HCT116 (cell line): Measurements from ENCODE around the gene HPRT1. TPM values are rescaled to one million over a fixed set of nuclear protein-coding genes. Genes with fewer than 3 reads are reported as not detected.

Experiments used
- ATAC-seq: fragments of 200-7000 bp; cut with Tn5 transposase; 2 replicates; pipeline ENCODE4 v1.9.1; 2020; ENCODE audit warnings: mild to moderate bottlenecking, moderate library complexity
- BruUV-seq: library from RNA; stranded (reverse); fragments of 400-500 nt; replicated peaks from 2 replicates; lab custom pipeline; 2021; lab: Mats Ljungman, UMichigan
- CTCF ChIA-PET: fragments of 300-600 bp; sonication (Branson Sonifier 250); formaldehyde crosslinking; loops from one replicate; lab custom pipeline; 2021; ENCODE audit warnings: antibody characterized with exemption; lab: Charles Lee
- POLR2A ChIA-PET: fragments of 300-600, 350-600 bp; sonication (Branson Sonifier 250); formaldehyde crosslinking; loops from one replicate; lab custom pipeline; 2021; ENCODE audit warnings: antibody characterized with exemption; lab: Charles Lee
- RAD21 ChIA-PET, 2 experiments: fragments of 300-600 bp; sonication (Branson Sonifier 250); formaldehyde crosslinking; loops; one replicate each; lab custom pipeline; 2023; ENCODE audit warnings: low total read pairs in 2 of 2; ENCODE audit not compliant: uncharacterized antibody in 2 of 2, unreplicated experiment in 2 of 2, low non-redundant PET in 1 of 2; lab: Charles Lee
- DNase-seq: peaks from one replicate; pipeline ENCODE4 v3.0.0-alpha.2; 2010; ENCODE audit warnings: low read depth, low spot score
- H2AFZ ChIP-seq: fragments of 200-600 bp; shearing (Covaris generic), sonication (generic); 2 replicates; pipeline ENCODE4 v1.6.1; 2017; ENCODE audit warnings: low read depth, mixed run types, mixed read lengths, antibody characterized with exemption, low read length; ENCODE audit not compliant: poor library complexity, severe bottlenecking
- H3K27ac ChIP-seq: 2 replicates; pipeline ENCODE4 v1.5.1; 2012; ENCODE audit warnings: low read depth, low read length
- H3K27me3 ChIP-seq: fragments of 200-600 bp; sonication (generic); 2 replicates; pipeline ENCODE4 v1.6.1; 2016; ENCODE audit warnings: mixed run types, low read length, mixed read lengths; ENCODE audit not compliant: insufficient read depth
- H3K36me3 ChIP-seq, 2 experiments: fragments of 200-500 bp in 1 of 2; fragments of 200-600 bp in 1 of 2; sonication (Bioruptor generic) in 1 of 2; sonication (generic) in 1 of 2; 2 replicates each; pipeline versions ENCODE4 v1.5.1 to v1.6.1; 2014 to 2016; ENCODE audit warnings: low read length in 2 of 2, inconsistent platforms in 1 of 2, mixed read lengths in 1 of 2, mixed run types in 1 of 2; ENCODE audit not compliant: insufficient read depth in 2 of 2, control insufficient read depth in 1 of 2
- H3K4me1 ChIP-seq, 2 experiments: fragments of 200-600 bp in 1 of 2; sonication (generic) in 1 of 2; 2 replicates each; pipeline versions ENCODE4 v1.5.1 to v1.6.1; 2012 to 2017; ENCODE audit warnings: low read length in 2 of 2, inconsistent platforms in 1 of 2, mild to moderate bottlenecking in 1 of 2, mixed read lengths in 1 of 2, mixed run types in 1 of 2, moderate library complexity in 1 of 2; ENCODE audit not compliant: insufficient read depth in 2 of 2, control insufficient read depth in 1 of 2
- H3K4me2 ChIP-seq: fragments of 200-600 bp; sonication (generic); 2 replicates; pipeline ENCODE4 v1.6.1; 2017; ENCODE audit warnings: mixed run types, low read length, mixed read lengths
- H3K4me3 ChIP-seq, 2 experiments: fragments of 200-600 bp in 1 of 2; sonication (generic) in 1 of 2; replicated peaks in 1 of 2; 2 replicates each; pipeline ENCODE4 v1.5.1; 2011 to 2016; ENCODE audit warnings: low read length in 2 of 2, control low read depth in 1 of 2, low read depth in 1 of 2, mild to moderate bottlenecking in 1 of 2, mixed read lengths in 1 of 2, mixed run types in 1 of 2
- H3K79me2 ChIP-seq: fragments of 200-600 bp; sonication (generic); 2 replicates; pipeline ENCODE4 v1.6.1; 2017; ENCODE audit warnings: mild to moderate bottlenecking, mixed run types, low read length, moderate library complexity, mixed read lengths; ENCODE audit not compliant: insufficient read depth
- H3K9ac ChIP-seq: fragments of 200-600 bp; sonication (generic); 2 replicates; pipeline ENCODE4 v1.6.1; 2016; ENCODE audit warnings: low read length, mixed read lengths
- H3K9me2 ChIP-seq: fragments of 200-600 bp; sonication (generic), shearing (Covaris generic); 2 replicates; pipeline ENCODE4 v1.6.1; 2017; ENCODE audit warnings: mixed run types, mild to moderate bottlenecking, moderate library complexity; ENCODE audit not compliant: insufficient read depth
- H3K9me3 ChIP-seq, 2 experiments: fragments of 200-500 bp in 1 of 2; fragments of 200-600 bp in 1 of 2; sonication (Bioruptor generic) in 1 of 2; sonication (generic) in 1 of 2; 2 replicates each; pipeline ENCODE4 v1.6.1; 2014 to 2017; ENCODE audit warnings: low read length in 2 of 2, mixed read lengths in 2 of 2, inconsistent platforms in 1 of 2, low read depth in 1 of 2, mild to moderate bottlenecking in 1 of 2, mixed run types in 1 of 2, moderate library complexity in 1 of 2; ENCODE audit not compliant: control insufficient read depth in 1 of 2, insufficient read depth in 1 of 2
- H4K20me1 ChIP-seq: fragments of 200-600 bp; sonication (generic), shearing (Covaris generic); 2 replicates; pipeline ENCODE4 v1.6.1; 2017; ENCODE audit warnings: mixed run types, mild to moderate bottlenecking, moderate library complexity; ENCODE audit not compliant: insufficient read depth
- CEBPB ChIP-seq: IDR thresholded peaks from 2 replicates; pipeline ENCODE4 v1.6.1; 2012; ENCODE audit warnings: low read depth
- CTCF ChIP-seq, 3 experiments: fragments of 200-600 bp in 1 of 3; sonication (generic) in 1 of 3; IDR thresholded peaks in 2 of 3; conservative IDR thresholded peaks in 1 of 3; 2 replicates each; pipeline ENCODE4 v1.5.1; 2012 to 2017; ENCODE audit warnings: low read depth in 2 of 3, low read length in 2 of 3, antibody characterized with exemption in 1 of 3, borderline replicate concordance in 1 of 3, control low read depth in 1 of 3, mild to moderate bottlenecking in 1 of 3, mixed read lengths in 1 of 3, mixed run types in 1 of 3, moderate library complexity in 1 of 3; ENCODE audit not compliant: insufficient read depth in 1 of 3
- ELF1 ChIP-seq: IDR thresholded peaks from 2 replicates; pipeline ENCODE4 v1.6.1; 2012; ENCODE audit warnings: low read depth, borderline replicate concordance
- EZH2 ChIP-seq: fragments of 200-600 bp; sonication (generic); IDR thresholded peaks from 2 replicates; pipeline ENCODE4 v1.6.1; 2017; ENCODE audit warnings: antibody characterized with exemption, mixed run types
- JUND ChIP-seq: IDR thresholded peaks from 2 replicates; pipeline ENCODE4 v1.6.1; 2012
- MAX ChIP-seq: IDR thresholded peaks from 2 replicates; pipeline ENCODE4 v1.6.1; 2012
- POLR2A ChIP-seq: IDR thresholded peaks from 2 replicates; pipeline ENCODE4 v1.7.0; 2011; ENCODE audit warnings: borderline replicate concordance; ENCODE audit not compliant: insufficient read depth, insufficient read length; ENCODE audit errors: extremely low read depth
- POLR2AphosphoS5 ChIP-seq: IDR thresholded peaks from 2 replicates; pipeline ENCODE4 v1.6.1; 2011; ENCODE audit warnings: mild to moderate bottlenecking, low read depth, low read length, moderate library complexity
- SIN3A ChIP-seq: IDR thresholded peaks from 2 replicates; pipeline ENCODE4 v1.6.1; 2012; ENCODE audit warnings: low read depth
- SRF ChIP-seq: IDR thresholded peaks from 2 replicates; pipeline ENCODE4 v1.6.1; 2012; ENCODE audit warnings: low read depth
- TCF7L2 ChIP-seq: IDR thresholded peaks from 2 replicates; pipeline ENCODE4 v1.7.0; 2011; ENCODE audit warnings: borderline replicate concordance, inconsistent platforms; ENCODE audit not compliant: insufficient read depth, insufficient read length; ENCODE audit errors: extremely low read depth
- ZBTB33 ChIP-seq: IDR thresholded peaks from 2 replicates; pipeline ENCODE4 v1.6.1; 2011; ENCODE audit warnings: mild to moderate bottlenecking, low read length, moderate library complexity; ENCODE audit not compliant: insufficient replicate concordance; ENCODE audit errors: extremely low read depth
- ZFX ChIP-seq: fragments of 450-650 bp; IDR thresholded peaks from 2 replicates; pipeline ENCODE4 v1.6.1; 2017
- intact Hi-C: fragments of 100-400 bp; cut with micrococcal nuclease; formaldehyde crosslinking; loops from 2 replicates; pipeline ENCODE4 v1.10.0; 2022
- total RNA-seq: library from RNA; stranded (reverse); gene quantifications from one replicate; pipeline ENCODE4 v1.2.1, GENCODE V29; 2021; ENCODE audit not compliant: unreplicated experiment

Gene HPRT1
- total RNA-seq, 1 experiment from 2014 or later = 57.8 TPM

GRCh38 chrX:134528960-134529359 is 69.0 kb downstream of the HPRT1 start (continued):
- no peak for TF ChIP-seq MAX
- no peak for TF ChIP-seq EZH2
- TF ChIP-seq CTCF (IDR thresholded peaks at IDR 0.05 in 2 of 3, conservative IDR thresholded peaks at IDR 0.05 in 1 of 3; ENCODE audit: borderline replicate concordance in 1 of 3, insufficient read depth in 1 of 3, low read depth in 2 of 3, low read length in 2 of 3) = no peak
- no peak for TF ChIP-seq POLR2A
- no peak for TF ChIP-seq TCF7L2
- TF ChIP-seq CEBPB = no peak
- TF ChIP-seq ELF1 = no peak
- no peak for TF ChIP-seq JUND

GRCh38 chrX:134529481-134529880 is 69.5 kb downstream of the HPRT1 start:
- Histone ChIP-seq H2AFZ (no peak overlapping the region), H4K20me1 (no peaks in the 10 kb centered on the region), H3K27ac (no peak overlapping the region), H3K4me1 (peaks cover 11 to 23% of the 10 kb centered on the region in 2 experiments), H3K79me2 (no peaks in the 10 kb centered on the region), H3K27me3 (no peaks in the 10 kb centered on the region), H3K9me3 (no peaks in the 10 kb centered on the region), H3K9ac (no peak overlapping the region), H3K9me2 (no peaks in the 10 kb centered on the region), H3K4me2 (no peak overlapping the region), H3K4me3 (no peak overlapping the region), H3K36me3 (no peaks in the 10 kb centered on the region)
- TF ChIP-seq ZFX (no peak), SRF (no peak), CTCF (IDR thresholded peaks at IDR 0.05 in 2 of 3, conservative IDR thresholded peaks at IDR 0.05 in 1 of 3; ENCODE audit: borderline replicate concordance in 1 of 3, insufficient read depth in 1 of 3, low read depth in 2 of 3, low read length in 2 of 3) (no peak), POLR2AphosphoS5 (no peak), ZBTB33 (no peak), SIN3A (no peak)
- ATAC-seq (no peak), DNase-seq (no peak)
- ChIA-PET CTCF (no interaction called here), RAD21 (no interaction called here), POLR2A (no interaction called here)
- intact Hi-C loops = no loop called here
- no TSS peak for BruUV-seq
